ENCODE data around the gene FRMD4A.

FRMD4A gene

DNA sequence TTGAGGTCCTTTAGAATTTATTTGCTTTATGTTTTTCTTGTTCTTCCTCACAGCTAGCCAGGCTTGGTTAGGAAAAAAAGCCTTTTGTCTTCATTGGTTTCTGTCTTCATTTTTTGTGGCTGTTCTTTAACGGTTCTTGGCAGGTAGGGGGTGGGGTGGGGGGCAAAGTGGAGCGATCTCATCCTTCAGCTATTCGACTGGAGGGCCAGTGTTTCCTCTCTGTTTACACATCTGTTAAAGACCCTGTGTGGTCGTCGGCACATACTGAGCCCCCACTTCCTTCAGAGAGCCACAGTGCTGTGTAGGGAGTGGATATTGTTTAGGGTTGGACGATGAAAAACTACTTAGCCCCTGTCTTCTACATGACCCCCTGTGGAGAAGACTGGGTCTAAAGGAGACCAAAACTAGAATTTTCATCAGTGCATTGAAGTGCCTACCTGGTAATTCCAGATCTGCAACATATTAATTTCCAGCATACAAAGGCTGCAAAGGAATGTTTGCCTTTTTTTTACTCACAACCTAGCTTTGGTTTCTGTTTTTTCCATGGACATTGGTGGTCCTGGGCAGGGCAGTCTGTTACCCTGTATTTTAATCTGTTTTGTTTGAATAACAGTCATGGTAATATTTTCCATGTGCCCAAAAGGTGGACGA, 714.9 kb downstream of the FRMD4A start:
- DNase-seq (ENCODE audit: low read depth in 2 of 2): no peak

GRCh38 chr10:13614530-13615332, 716.0 kb downstream of the FRMD4A start:
- no peak for DNase-seq (ENCODE audit: low read depth in 2 of 2)

DNA sequence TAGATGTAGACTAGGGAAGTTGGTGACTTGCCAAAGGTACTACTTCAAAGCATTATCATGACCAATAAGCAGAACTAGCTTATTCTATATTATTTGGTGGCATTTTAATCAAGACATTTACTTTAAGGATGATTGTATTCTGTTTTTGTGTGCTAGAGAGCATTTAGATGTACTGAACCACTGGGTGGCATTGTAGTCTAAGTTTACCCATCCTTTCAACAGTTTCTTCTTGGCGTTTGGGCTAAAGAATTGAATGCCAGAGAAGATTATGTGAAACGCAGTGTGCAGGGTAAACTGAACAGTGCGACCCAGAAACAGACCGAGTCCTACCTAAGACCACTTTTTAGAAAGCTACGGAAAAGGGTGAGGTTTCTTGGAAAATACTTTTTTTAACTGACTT, 717.2 kb downstream of the FRMD4A start:
- no peak for DNase-seq (ENCODE audit: low read depth in 2 of 2)

DNA sequence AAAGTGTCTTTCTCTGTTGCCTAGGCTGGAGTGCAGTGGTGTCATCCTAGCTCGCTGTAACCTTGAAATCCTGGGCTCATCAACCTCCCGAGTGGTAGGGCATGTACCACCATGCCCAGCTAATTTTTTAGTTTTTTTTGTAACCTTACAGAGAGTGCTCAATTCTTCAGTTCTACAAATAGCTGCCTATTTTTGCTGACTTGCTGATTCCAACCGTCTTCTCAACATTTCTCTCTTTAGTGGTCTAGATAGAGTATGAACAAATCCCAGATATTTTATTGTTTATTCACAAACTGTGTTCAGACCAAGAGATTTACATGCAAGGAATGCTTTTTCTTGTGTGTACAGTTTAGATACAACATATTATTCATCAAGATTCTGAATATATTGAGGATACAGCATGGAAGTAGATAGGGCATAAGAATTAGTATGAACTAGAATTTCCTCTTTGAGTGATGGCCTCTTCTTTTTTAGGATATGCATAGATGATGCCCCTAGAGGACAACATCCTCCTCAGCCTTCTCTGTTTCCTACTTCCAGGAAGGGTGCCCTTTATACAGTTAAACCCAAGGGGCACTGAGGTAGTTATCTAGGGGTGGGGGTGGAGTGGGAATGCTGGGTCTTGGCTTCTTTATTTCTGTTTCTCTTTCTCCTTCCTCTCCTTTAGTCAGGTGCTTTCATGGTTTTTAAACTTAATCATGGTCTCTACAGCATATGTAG, 717.9 kb downstream of the FRMD4A start:
- DNase-seq (ENCODE audit: low read depth in 2 of 2): no peak

DNA sequence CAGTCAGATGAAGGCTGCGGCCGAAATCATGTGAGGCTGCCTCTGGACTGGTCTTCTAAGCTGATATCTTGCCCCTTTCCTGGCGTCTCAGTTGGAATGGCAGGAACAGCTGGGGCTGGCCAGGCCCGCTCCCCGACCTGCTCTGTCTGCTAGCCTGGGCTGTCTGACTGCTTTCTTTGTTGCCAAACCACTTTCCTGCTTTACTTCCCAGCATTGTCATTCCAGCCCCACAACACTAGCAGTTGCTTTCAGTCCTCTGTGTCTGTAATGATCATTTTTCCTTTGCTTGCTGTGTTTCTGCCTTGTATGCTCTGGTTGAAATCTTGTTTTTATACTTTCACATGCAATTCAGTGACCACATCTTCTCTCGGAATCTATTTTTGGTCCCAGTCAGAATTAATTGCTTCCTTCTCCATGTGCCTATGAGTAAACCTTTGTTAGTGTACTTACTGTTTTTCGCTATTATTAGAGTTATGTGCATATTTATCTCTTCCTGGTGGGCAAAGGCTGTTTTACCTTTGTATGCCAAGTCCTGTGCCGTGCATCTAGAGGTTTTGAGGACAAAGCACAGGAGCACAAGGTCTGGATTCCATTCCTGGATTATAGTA, 722.4 kb downstream of the FRMD4A start:
- no peak for DNase-seq (ENCODE audit: low read depth in 2 of 2)

- DNase-seq (ENCODE audit: low read depth in 2 of 2): no peak
Observed at GRCh38 chr10:13604357-13605040, 726.2 kb downstream of the FRMD4A start.

- no peak for DNase-seq (ENCODE audit: low read depth in 2 of 2)
Observed at GRCh38 chr10:13597909-13598308, 732.8 kb downstream of the FRMD4A start.

- DNase-seq (ENCODE audit: low read depth in 2 of 2): no peak
Observed at GRCh38 chr10:13594641-13595040, 736.1 kb downstream of the FRMD4A start.
